ENCODE measurements around the gene RIT1. TPM values are rescaled to one million over a fixed set of nuclear protein-coding genes. Genes with fewer than 3 reads are reported as not detected.

RIT1 gene
- total and polyA plus RNA-seq, 9 donors, result 8.6 to 26.9 (median 21.0) TPM

- 93 to 100% (median 97%) methylated on average over 1 of the region's 1 CpG for WGBS, 3 donors
- peaks cover 1% of the 10 kb centered on the region for H3K4me1 ChIP-seq (ENCODE audit: insufficient read depth)
- H3K27me3 ChIP-seq, result no peaks in the 10 kb centered on the region
- no peaks in the 10 kb centered on the region for H3K36me3 ChIP-seq
- H3K27ac ChIP-seq, result no peak overlapping the region
- no peak for DNase-seq
- intact Hi-C loops (cut with DNase I), result no loop called here
- no peak overlapping the region for H3K4me3 ChIP-seq
- H3K9me3 ChIP-seq, result no peaks in the 10 kb centered on the region
- TF ChIP-seq POLR2A (IDR thresholded peaks at IDR 0.05), result no peak
- TF ChIP-seq EP300 (IDR thresholded peaks at IDR 0.05), result no peak
- TF ChIP-seq CTCF (IDR thresholded peaks at IDR 0.05), result no peak
These were observed 63.2 kb downstream of the RIT1 start for GRCh38 chr1:155847823-155848529.

Small RNAs within 50 kb of the gene (microRNA-seq; reads per million reads assigned to microRNA genes)
- gene MIR6738, result 0 reads per million in 3 donors

Small RNAs within 50 kb of the gene (small RNA-seq; reads per million reads assigned to genes)
- gene MIR6738 (not detected), gene RF00015 (not detected), gene SCARNA4 (not detected), gene SNORA80E (71.6 reads per million, percentile 90 among the genes with 10 or more reads in this experiment)

Other genes starting within 250 kb of the RIT1 start
- gene YY1AP1, start 222.6 kb downstream of the RIT1 start, total RNA-seq, result 100 to 1,000 TPM in 5 of 7 donors, 10 to 100 TPM in 2; 86.3 to 156 (median 106) TPM
- gene YY1AP1, start 222.6 kb downstream of the RIT1 start, polyA plus RNA-seq, result 100 to 1,000 TPM in 1 of 2 donors, 10 to 100 TPM in 1; 43.4 to 101 TPM
- gene DAP3, start 222.3 kb downstream of the RIT1 start, total RNA-seq, result 100 to 1,000 TPM in 1 of 7 donors, 10 to 100 TPM in 6; 56.9 to 140 (median 61.4) TPM
- 100 to 1,000 TPM in 1 of 2 donors, 10 to 100 TPM in 1; 43.7 to 128 TPM for gene DAP3, start 222.3 kb downstream of the RIT1 start, polyA plus RNA-seq
- gene GON4L, start 54.1 kb downstream of the RIT1 start, total RNA-seq, result 10 to 100 TPM; 20.6 to 57.5 (median 42.5) TPM
- gene GON4L, start 54.1 kb downstream of the RIT1 start, polyA plus RNA-seq, result 10 to 100 TPM; 16.0 to 29.4 TPM
- 10 to 100 TPM; 10.1 to 27.9 (median 19.7) TPM for gene SYT11, start 51.8 kb downstream of the RIT1 start, total RNA-seq
- gene SYT11, start 51.8 kb downstream of the RIT1 start, polyA plus RNA-seq, result 10 to 100 TPM; 12.5 to 48.9 TPM
- 10 to 100 TPM; 38.1 to 61.1 (median 46.4) TPM for gene KHDC4, start 23.1 kb upstream of the RIT1 start, total RNA-seq
- gene KHDC4, start 23.1 kb upstream of the RIT1 start, polyA plus RNA-seq, result 10 to 100 TPM; 35.4 to 47.1 TPM
- not detected for gene RXFP4, start 30.3 kb upstream of the RIT1 start, total RNA-seq
- not detected for gene RXFP4, start 30.3 kb upstream of the RIT1 start, polyA plus RNA-seq
- gene ARHGEF2, start 67.2 kb upstream of the RIT1 start, total RNA-seq, result 100 to 1,000 TPM in 1 of 7 donors, 10 to 100 TPM in 6; 41.0 to 221 (median 63.3) TPM
- 100 to 1,000 TPM in 1 of 2 donors, 10 to 100 TPM in 1; 36.3 to 108 TPM for gene ARHGEF2, start 67.2 kb upstream of the RIT1 start, polyA plus RNA-seq
- 100 to 1,000 TPM; 261 to 496 (median 272) TPM for gene SSR2, start 109.6 kb upstream of the RIT1 start, total RNA-seq
- gene SSR2, start 109.6 kb upstream of the RIT1 start, polyA plus RNA-seq, result 100 to 1,000 TPM; 465 to 601 TPM
- gene UBQLN4, start 142.4 kb upstream of the RIT1 start, total RNA-seq, result 10 to 100 TPM; 14.2 to 38.0 (median 26.6) TPM
- 10 to 100 TPM; 16.3 to 33.9 TPM for gene UBQLN4, start 142.4 kb upstream of the RIT1 start, polyA plus RNA-seq
- gene LAMTOR2, start 143.4 kb upstream of the RIT1 start, total RNA-seq, result 10 to 100 TPM; 20.1 to 66.1 (median 24.9) TPM
- 10 to 100 TPM; 20.1 to 41.2 TPM for gene LAMTOR2, start 143.4 kb upstream of the RIT1 start, polyA plus RNA-seq
- 10 to 100 TPM in 1 of 7 donors, 1 to 10 TPM in 4, under 1 TPM in 2; 0.45 to 38.6 (median 3.5) TPM for gene RAB25, start 149.8 kb upstream of the RIT1 start, total RNA-seq
- gene RAB25, start 149.8 kb upstream of the RIT1 start, polyA plus RNA-seq, result under 1 TPM in 1 of 2 donors, not detected in 1; 0.28 TPM
- 10 to 100 TPM in 4 of 7 donors, 1 to 10 TPM in 3; 3.5 to 12.4 (median 10.2) TPM for gene MEX3A, start 171.1 kb upstream of the RIT1 start, total RNA-seq
- 1 to 10 TPM; 5.6 to 6.6 TPM for gene MEX3A, start 171.1 kb upstream of the RIT1 start, polyA plus RNA-seq
- 100 to 1,000 TPM; 197 to 609 (median 377) TPM for gene LMNA, start 203.4 kb upstream of the RIT1 start, total RNA-seq
- gene LMNA, start 203.4 kb upstream of the RIT1 start, polyA plus RNA-seq, result 100 to 1,000 TPM in 1 of 2 donors, 10 to 100 TPM in 1; 50.1 to 157 TPM
- 1 to 10 TPM; 2.7 to 9.0 (median 5.5) TPM for gene SEMA4A, start 242.2 kb upstream of the RIT1 start, total RNA-seq
- 1 to 10 TPM; 2.1 to 2.8 TPM for gene SEMA4A, start 242.2 kb upstream of the RIT1 start, polyA plus RNA-seq